ENCODE measurements around the gene ZEB1.

ZEB1 gene

GRCh38 chr10:31318854-31319601, at the start of gene ZEB1:
Gene ZEB1 (plus strand): TSS chr10:31319216. CDS start chr10:31319235, 19 bp downstream.
- DNase-seq (ENCODE audit: low spot score), result peak; percentile 87

GRCh38 chr10:31270954-31271353, 48.1 kb upstream of the ZEB1 start:
- DNase-seq (ENCODE audit: low spot score), result no peak

GRCh38 chr10:31272841-31273240, 46.2 kb upstream of the ZEB1 start:
- DNase-seq (ENCODE audit: low spot score), result no peak

GRCh38 chr10:31273789-31274188, 45.2 kb upstream of the ZEB1 start:
- no peak for DNase-seq (ENCODE audit: low spot score)

DNA sequence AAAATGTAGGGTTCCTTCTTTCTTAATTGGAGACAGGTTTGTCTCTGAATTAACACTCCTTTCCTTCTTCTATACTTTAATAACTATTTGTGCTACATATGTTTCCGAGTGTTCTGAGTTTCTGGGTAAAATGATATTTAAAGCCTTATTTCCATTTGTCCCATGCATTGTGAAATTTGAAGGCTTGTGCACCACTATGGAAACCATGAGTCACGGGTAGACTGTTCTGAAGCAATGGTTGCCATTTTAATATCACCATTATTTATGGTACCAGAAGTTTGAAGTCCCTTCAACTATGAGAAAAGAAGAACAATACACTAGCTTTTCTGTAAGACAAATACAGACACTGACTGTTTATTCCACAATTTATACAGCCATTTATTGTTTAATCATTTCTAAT, 44.7 kb upstream of the ZEB1 start:
- no peak for DNase-seq (ENCODE audit: low spot score)

- no peak for DNase-seq (ENCODE audit: low spot score)
These were observed 40.6 kb upstream of the ZEB1 start for GRCh38 chr10:31278279-31278941.

- no peak for DNase-seq (ENCODE audit: low spot score)
These were observed 38.0 kb upstream of the ZEB1 start for GRCh38 chr10:31280972-31281371.

- DNase-seq (ENCODE audit: low spot score), result no peak
These were observed 31.0 kb upstream of the ZEB1 start for GRCh38 chr10:31288001-31288400.

- DNase-seq (ENCODE audit: low spot score), result no peak
These were observed 30.1 kb upstream of the ZEB1 start for GRCh38 chr10:31288962-31289361.

GRCh38 chr10:31290386-31290785, 28.6 kb upstream of the ZEB1 start:
- DNase-seq (ENCODE audit: low spot score), result no peak

DNA sequence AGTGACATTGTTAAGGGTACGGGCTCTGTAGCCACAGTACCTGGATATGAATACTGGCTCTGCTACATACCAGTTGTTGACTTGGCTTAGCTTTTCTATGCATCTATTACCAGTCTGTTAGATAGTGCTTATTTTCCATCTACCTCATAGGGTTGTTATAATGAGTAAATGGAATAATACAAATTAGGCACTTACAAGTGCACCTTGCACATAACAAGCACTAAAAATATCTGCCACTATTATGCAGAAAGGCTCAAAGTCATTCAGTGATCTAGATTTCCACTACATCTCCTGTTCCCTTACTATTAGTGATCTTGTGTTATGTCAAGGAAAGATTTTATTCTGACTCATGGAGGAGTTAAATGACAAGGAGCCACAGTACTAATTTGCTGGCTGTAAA, 27.9 kb upstream of the ZEB1 start:
- no peak for DNase-seq (ENCODE audit: low spot score)

DNA sequence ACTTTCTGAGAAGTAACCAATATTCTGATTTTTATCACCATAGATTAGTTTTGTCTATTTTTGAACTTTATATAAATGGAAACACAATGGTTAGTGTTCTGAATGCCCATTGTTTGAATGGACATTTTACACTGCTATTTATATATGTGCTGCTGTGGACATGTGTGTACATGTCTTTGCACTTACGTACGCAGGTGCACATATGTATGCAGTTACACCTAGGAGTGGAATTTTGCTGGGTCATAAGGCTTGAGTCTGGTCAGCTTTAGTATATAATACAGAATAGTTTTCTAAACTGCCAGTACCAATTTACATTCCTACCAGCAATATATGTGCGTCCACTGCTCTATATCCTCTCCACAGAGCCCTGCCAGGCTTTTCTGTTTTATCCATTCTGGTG, 24.5 kb upstream of the ZEB1 start:
- DNase-seq (ENCODE audit: low spot score), result no peak

- DNase-seq (ENCODE audit: low spot score), result no peak
These were observed 22.3 kb upstream of the ZEB1 start for GRCh38 chr10:31296754-31297153.

DNA sequence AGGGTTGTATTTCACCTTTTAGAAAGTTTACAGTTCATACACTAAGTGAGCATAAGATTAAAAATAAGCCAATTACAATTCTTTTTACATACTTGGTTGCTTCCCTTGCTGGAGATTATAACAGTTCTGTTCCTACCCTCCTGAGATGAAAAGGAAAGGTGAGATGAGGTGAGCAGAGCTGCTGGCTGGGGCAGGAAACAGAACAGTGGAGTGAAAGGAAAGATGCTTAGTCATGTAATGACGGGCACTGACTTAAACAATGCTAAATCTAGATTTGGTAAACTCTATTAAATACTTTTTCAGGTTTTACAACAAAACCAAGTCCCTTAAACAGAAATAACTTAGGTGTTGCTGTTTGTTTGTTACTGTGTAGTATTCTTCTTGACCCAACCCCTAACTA, 19.9 kb upstream of the ZEB1 start:
- no peak for DNase-seq (ENCODE audit: low spot score)

- DNase-seq (ENCODE audit: low spot score), result no peak
These were observed 15.8 kb upstream of the ZEB1 start for GRCh38 chr10:31303212-31303611.

DNA sequence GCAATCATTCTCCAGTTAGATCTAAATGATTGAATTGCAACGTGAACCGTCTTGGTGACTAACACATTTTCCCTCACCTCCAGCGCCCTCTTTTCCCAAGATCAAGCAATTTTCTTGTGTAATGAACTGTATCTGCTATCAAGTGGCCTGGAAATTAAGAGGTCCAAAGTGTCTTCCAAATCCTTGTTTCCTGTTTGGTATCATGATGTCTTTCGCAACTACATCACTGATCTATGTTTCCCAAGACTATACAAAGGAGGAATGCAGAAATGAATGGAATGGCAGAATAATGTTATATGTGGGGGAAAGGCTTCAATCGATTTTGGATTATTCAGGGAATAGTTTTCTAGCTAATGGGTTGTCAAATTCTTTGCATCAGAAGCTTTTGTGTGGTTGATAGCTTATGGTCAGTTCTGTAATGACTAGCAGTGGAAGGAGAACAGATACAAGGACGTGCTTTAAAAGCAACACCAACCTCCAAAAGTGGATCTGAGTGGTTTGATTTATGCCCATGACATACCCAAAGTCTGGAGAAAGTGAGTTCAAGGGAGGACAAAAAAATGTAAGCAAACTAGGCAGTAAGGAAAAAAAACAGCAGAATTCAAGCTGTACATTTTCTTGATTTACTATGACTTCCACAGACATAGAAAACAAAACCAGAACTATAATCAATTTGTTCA, 14.6 kb upstream of the ZEB1 start:
- DNase-seq (ENCODE audit: low spot score), result no peak

DNA sequence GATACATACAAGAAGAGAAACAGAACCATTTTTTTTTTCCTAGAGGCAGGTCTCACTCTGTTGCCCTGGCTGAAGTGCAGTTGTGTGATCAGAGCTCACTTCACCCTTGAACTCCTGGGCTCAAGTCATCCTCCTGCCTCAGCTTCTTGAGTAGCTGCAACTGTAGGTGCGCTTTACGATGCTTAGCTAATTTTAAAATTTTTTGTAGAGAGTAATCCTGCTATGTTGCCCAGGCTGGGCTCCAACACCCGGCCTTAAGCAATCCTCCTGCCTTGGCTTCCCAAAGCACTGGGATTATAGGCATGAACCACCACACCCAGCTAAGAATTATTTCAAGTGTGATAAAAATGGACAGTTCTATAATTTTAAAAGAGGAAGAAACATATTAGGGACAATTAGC, 5.6 kb upstream of the ZEB1 start:
- DNase-seq (ENCODE audit: low spot score), result no peak

DNA sequence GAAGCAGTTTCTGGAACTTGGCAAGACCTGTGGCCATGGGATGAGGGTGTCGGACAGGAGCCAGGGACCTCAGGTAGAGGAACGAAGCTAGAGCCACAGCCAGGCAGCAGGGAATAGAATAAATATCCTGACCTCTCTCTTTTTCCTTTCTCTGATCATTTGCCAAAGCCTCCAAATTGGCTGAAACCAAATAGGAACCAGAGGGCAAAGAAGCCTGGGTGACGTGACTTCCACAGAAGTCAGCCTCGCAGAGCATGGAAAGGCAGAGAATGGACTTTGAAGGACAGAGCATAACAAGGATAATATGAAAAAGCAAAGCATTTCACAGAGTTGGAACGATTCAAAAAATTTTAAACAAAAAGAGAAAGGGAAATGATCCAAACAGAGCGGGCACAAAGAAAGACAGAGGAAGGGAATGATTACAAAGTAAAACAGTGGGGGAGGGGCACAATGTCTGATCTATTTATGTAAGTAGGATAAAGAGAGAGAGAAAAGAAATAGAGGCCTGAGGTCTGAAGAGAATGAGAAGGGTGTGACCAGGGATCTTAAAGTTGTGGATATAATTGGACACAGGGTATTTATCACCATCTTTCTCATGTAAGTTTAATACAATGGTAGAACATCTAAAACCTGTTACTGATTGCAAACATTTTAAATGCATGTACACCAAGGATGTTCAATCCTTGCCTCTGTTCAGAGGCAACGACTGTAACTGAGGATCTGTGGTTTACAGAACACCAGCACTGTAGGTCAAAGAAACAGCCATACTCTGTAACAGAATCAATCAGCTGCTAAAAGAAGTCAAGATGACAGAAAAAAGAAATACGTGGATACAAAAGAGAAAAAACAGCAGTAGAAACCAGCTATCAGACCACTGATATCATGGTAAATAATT, 4.5 kb upstream of the ZEB1 start:
- no peak for DNase-seq (ENCODE audit: low spot score)

DNA sequence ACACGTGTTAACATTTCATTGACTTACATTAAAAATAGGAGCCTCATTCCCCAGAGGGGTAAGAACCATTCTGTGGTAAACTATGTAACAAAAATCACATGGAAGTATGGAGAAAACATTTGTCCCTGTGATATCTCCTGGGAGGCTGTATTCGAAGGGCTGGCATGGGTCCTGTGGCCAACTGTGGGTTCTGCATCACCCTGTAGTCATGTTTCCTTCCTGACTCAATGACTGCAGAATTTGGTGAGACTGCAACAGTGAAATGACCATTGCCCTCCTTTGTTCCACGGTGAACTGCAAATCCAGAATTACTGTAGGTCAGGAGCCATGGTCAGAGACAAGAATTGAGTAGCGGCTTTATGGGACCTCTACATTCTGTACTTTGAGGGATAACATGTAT, 3.6 kb upstream of the ZEB1 start:
- DNase-seq (ENCODE audit: low spot score), result no peak

- DNase-seq (ENCODE audit: low spot score), result no peak
These were observed 1.8 kb upstream of the ZEB1 start for GRCh38 chr10:31317171-31317570.

DNA sequence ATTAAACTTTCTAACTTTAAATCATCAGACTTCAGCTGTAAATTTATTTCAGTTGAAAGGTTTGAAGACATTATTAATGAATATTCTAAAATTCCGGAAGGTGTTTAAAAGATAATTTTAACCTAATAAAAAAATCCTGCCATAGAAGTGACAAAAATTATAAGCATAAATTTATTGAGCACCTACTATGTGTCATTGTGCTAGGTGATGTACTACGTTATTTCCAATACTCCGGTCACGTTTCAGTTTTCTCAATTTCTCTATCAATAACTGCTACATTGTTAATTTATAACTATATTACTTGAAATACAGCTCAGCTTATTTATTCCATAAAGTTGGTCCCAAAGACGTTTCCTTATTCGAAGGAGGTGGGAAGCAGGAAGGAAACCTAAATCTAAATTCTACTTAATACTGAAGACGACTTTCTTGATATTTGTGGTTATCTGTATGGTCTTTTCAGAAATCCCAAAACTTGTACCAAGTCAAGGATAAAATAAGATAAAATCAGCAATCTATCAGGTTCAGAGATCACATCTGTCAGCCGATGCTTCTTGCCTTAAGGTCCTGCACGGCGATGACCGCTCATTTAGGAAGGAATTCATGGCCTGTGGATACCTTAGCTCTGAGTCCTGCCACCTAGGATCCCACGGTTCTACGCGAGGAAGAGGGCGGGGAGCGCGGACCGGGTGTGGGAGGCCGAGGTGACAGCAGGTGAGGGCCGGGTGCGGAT, 1.2 kb upstream of the ZEB1 start:
- DNase-seq (ENCODE audit: low spot score), result no peak
